ENCODE measurements around the gene MOCS1.

DNA sequence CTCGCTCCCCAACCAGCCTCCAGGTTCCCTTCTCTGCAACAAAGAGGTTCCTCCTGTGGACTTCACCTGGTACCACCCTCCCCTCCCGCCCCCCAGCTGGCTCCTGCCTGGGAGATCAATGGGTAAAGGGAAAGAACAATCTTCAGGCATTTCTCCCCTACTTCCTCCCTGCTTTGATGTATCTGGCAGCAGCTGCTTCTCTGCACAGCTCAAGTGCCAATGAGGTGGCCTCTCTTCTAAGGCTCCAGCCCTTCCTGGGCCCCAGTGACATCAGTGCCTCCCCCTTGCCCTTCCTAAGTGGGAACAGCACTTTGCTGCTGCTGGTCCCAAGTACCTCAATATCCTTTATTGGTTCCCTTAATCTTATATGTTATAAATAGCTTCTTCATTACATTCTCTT, 23.5 kb downstream of the MOCS1 start:
- no peak for TF ChIP-seq POLR2A (IDR thresholded peaks at IDR 0.05; ENCODE audit: low read depth, low read length)
- TF ChIP-seq TAF1 (IDR thresholded peaks at IDR 0.05; ENCODE audit: borderline replicate concordance, low read depth, low read length) = no peak
- no peak for TF ChIP-seq POLR2AphosphoS5 (IDR thresholded peaks at IDR 0.05; ENCODE audit: low read depth, low read length)

Measured in GM12892 (cell line).